Lower leg skin (tissue), 3 donors: ENCODE results near the gene KREMEN1.

Experiments
- POLR2A ChIP-seq, 2 donors: fragments of 450-650 bp; IDR thresholded peaks; one replicate each; pipeline ENCODE4 v1.6.1; 2016 to 2017; ENCODE audit warnings: antibody characterized with exemption in 2 of 2, mild to moderate bottlenecking in 1 of 2, moderate library complexity in 1 of 2
- TF ChIP-seq, protein P1 (sequence below), 3 donors: fragments of 450-650 bp; IDR thresholded peaks; one replicate each; pipeline ENCODE4 v1.5.1; 2016; ENCODE audit warnings: antibody characterized with exemption in 3 of 3, mild to moderate bottlenecking in 3 of 3, moderate library complexity in 2 of 3

DNA sequence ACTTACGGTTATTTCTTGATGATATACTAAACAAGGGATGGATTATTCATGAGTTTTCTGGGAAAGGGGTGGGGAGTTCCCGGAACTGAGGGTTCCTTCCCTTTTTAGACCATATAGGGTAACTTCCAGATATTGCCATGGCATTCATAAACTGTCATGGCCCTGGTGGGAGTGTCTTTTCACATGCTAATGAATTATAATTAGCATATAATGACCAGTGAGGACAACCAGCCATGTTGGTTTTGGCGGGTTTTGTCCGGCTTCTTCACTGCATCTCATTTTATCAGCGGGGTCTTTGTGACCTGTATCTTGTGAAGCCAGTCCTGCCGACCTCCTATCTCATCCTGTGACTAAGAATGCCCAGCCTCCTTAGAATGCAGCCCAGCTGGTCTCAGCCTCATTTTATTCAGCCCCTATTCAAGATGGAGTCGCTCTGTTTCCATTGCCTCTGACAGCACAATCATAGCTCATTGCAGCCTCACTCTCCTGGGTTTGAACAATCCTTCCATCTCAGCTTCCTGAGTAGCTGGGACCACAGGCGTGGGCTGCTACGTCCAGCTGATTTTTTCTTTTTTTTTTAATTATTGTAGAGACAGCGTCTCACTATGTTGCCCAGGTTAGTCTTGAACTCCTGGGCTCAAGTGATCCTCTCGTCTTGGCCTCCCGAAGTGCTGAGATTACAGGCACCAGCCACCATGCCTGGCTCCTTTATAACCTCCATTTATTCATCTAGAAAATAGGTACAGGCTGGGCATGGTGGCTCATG, 80.3 kb downstream of the KREMEN1 start:
- TF ChIP-seq POLR2A (IDR thresholded peaks at IDR 0.05), result no peak
- TF ChIP-seq, protein P1, sequence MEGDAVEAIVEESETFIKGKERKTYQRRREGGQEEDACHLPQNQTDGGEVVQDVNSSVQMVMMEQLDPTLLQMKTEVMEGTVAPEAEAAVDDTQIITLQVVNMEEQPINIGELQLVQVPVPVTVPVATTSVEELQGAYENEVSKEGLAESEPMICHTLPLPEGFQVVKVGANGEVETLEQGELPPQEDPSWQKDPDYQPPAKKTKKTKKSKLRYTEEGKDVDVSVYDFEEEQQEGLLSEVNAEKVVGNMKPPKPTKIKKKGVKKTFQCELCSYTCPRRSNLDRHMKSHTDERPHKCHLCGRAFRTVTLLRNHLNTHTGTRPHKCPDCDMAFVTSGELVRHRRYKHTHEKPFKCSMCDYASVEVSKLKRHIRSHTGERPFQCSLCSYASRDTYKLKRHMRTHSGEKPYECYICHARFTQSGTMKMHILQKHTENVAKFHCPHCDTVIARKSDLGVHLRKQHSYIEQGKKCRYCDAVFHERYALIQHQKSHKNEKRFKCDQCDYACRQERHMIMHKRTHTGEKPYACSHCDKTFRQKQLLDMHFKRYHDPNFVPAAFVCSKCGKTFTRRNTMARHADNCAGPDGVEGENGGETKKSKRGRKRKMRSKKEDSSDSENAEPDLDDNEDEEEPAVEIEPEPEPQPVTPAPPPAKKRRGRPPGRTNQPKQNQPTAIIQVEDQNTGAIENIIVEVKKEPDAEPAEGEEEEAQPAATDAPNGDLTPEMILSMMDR (IDR thresholded peaks at IDR 0.05), result no peak
